ENCODE results near the gene HIF1A.
"Not testable (repeated sequence)": the region's sequence is repeated elsewhere in the genome, so short reads cannot be mapped to it uniquely, and the experiment has no call there.

HIF1A gene

DNA sequence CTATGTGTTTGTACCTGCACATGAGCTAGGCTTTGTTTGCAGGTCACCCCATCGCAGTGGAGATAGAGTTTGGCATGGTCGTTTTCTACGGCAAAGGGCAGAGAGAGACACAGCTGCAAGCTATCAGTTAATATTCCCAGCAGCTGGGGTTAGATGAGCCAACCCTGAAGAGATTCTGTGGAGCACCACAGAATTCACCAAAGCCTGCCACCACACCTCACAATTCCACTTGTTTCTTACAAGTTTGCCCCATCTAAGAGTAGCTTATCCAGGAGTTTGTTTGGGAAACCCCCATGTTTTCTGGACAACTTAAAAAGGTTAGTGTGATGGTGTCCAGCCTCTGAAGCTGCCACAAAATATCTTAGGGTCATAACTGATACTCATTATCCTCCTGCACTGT lies 20.0 kb upstream of the HIF1A start:
- no peak for FAIRE-seq

GRCh38 chr14:61677479-61677878 lies 17.8 kb upstream of the HIF1A start:
- no peak for FAIRE-seq

DNA sequence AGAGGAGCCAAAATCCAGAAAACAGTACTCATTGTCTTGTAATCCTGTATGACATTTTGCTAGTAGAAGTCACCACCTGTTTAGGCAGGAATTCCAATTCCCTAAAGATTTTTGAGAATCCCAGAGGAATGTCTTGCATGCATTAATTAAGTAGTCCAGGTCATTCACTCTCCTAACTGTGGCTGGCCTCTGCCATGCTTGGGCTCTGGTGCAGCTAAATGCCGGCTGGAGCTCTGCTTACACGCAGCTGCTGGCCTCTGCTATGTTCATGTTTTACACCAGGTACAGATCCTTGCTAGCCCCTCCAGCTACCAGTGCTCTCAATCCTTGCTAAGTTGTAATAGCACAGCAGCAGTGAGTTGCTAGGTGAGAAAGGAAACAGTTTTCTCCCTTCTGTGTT lies 16.3 kb upstream of the HIF1A start:
- no peak for FAIRE-seq

- FAIRE-seq = no peak
Observed at GRCh38 chr14:61681413-61681812, 13.9 kb upstream of the HIF1A start.

GRCh38 chr14:61683108-61683507 lies 12.2 kb upstream of the HIF1A start:
- FAIRE-seq = no peak

DNA sequence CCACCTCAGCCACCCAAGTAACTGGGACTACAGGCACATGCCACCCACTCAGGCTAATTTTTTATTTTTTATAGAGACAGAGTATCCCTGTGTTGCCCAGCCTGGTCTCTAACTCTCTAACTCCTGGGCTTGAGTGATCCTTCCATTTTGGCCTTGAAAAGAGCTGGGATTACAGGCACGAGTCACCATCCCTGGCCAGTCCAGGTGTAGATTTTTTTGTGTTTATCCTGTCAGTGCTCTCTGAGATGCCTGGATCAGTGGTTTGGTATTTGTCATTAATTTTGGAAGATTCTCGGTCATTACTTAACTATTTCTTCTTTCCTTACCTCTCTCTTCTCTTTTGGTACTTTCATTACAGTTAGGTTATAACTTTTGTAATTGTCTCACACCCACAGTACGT lies 5.3 kb upstream of the HIF1A start:
- FAIRE-seq = no peak

GRCh38 chr14:61690982-61691381 lies 4.3 kb upstream of the HIF1A start:
- no peak for FAIRE-seq

DNA sequence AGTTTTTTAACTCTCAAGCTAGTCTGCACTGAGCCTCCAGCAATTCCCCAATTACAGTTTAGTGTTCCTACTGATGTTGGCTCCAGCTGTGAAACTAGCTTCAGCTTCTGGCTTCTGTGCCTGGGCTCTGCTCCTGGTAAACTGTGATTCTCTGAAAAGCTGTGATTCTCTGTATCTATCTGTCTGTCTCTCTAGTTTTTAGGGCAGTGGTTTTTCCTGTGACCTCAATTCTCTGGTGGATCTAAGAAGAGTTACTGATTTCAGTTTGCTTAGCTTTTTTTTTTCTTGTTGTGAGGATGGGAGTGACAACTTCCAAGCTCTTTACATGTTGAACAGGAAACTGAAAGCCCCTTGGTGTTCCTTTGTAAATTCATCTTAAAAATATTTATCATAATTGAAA lies 3.8 kb upstream of the HIF1A start:
- FAIRE-seq = no peak

DNA sequence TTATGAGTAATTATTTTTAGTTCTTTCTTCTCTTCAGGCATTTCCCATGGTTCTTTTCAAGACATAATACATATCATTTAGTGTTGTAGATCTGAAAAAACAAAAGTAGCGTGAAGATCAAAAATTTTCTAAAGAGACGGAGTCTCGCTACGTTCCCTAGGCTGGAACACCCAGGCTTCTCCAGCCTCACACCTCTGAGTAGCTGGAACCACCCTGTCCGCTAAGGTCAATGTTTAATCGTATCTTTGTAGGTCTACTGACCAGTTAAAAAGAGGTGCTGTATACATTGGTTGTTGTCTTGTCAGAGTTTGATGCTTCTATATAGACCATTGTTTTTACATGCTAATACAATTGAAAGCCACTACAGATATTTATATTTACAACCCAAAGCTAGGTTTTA lies 1.3 kb upstream of the HIF1A start:
- FAIRE-seq = no peak

DNA sequence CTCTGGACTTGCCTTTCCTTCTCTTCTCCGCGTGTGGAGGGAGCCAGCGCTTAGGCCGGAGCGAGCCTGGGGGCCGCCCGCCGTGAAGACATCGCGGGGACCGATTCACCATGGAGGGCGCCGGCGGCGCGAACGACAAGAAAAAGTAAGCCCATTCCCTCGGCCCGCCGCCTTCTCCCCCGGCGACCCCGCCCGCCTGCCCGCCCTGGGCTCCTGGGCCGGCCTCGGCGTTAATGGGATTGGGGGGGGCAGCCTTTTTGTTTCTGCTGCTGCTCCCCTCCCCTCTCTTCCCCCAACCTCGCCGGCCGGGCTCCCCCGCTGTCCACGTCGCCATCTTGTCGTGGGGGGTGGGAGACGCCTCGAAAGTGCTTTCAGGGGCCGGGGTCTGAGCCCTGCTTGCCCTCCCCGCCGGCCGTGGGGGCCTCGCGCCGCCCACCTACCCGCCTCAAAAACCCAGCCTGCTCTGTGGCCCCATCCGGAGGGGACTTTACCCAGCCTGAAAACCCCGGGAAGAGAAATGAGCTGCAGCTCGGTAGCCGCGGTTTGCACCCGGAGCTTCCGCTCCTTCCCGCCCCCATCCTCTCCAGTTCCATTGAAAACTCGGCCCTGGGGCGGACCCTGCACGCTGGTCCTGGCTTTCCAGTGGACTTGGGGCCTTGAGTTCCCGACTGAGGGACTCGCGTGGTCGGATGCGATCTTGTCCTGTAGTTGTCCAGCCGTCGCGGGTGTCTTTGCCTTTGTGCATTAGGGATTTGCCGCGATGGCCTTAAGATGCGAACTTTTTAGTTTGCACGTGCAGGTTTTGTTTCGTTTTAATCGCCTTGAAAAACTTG lies 598 bp downstream of the HIF1A start:
- FAIRE-seq = no peak

DNA sequence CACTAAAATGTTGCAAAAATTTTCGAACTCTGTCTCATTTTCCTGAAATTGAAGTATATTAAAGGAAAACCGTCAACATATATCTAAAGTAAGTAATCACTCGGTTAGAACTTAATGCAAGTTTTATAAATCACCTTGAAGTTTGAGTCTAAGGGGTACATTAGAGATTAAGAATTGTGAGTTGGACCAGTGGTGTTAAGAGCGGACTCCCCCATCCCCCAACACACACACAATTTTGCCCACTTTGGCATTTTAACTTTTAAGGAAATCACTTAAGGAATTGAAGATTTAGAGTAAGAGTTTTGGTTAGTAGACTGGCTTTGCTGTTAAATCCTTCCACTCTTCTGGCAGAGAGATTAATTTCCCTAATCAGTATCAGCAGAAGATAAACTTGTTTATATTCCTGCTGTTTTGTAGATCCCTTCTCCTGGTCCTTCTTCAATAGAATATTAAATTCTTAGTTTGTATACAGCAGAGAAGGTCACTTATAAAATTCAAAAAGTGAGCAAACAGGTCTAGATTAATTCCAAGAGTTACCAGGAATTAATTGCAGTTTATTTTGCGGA lies 1.5 kb downstream of the HIF1A start:
- FAIRE-seq = no peak

- FAIRE-seq = no peak
Observed at GRCh38 chr14:61698206-61698980, 3.1 kb downstream of the HIF1A start.

- no peak for FAIRE-seq
Observed at GRCh38 chr14:61699027-61699426, 3.7 kb downstream of the HIF1A start.

DNA sequence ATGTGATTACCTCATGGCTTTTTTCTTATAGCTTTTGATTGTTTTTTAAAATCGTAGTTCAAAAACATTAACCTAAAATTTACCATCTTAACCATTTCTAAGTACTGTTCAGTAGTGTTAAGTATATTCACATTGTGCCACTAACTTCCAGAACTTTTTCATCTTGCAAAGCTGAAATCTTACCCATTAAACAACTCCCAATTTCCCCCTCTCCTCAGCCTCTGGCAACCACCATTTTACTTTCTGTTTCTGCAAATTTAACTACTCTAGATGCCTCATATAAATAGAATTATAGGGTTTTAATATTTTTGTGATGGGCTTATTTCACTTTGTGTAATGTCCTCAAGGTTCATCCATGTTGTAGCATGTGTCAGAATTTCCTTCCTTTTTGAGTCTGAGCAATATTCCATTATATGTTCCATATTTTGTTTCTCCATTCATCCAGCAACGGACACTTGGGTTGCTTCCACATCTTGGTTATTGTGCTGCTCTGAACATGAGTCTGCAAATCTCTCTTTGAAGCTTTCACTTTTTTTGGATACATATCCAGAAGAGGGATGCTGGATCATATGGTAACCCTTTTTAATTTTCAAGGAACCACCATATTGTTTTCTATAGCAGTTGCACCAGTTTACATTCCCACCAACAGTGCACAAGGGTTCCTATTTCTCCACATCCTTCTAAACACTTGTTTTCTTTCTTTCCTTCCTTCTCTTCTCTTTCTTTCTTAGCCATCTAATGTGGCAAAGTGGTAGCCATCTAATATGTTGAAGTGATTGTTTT lies 5.0 kb downstream of the HIF1A start:
- FAIRE-seq = no peak

GRCh38 chr14:61701946-61702345 lies 6.6 kb downstream of the HIF1A start:
- no peak for FAIRE-seq

GRCh38 chr14:61703342-61704129 lies 8.2 kb downstream of the HIF1A start:
- no peak for FAIRE-seq

GRCh38 chr14:61704554-61704953 lies 9.2 kb downstream of the HIF1A start:
- no peak for FAIRE-seq

- no peak for FAIRE-seq
Observed at GRCh38 chr14:61705017-61705416, 9.7 kb downstream of the HIF1A start.

- FAIRE-seq = no peak
Observed at GRCh38 chr14:61706096-61706690, 10.9 kb downstream of the HIF1A start.

- FAIRE-seq = not testable (repeated sequence)
Observed at GRCh38 chr14:61707774-61708173, 12.5 kb downstream of the HIF1A start.

- not testable (repeated sequence) for FAIRE-seq
Observed at GRCh38 chr14:61708693-61709092, 13.4 kb downstream of the HIF1A start.
